Measurements from ENCODE around the gene ABHD10. TPM values are rescaled to one million over a fixed set of nuclear protein-coding genes. Genes with fewer than 3 reads are reported as not detected.

The ABHD10 gene
- polyA plus RNA-seq, 2 of the 4 experiments (the other 2 are of a cell fraction) = 31.8 to 42.1 TPM

DNA sequence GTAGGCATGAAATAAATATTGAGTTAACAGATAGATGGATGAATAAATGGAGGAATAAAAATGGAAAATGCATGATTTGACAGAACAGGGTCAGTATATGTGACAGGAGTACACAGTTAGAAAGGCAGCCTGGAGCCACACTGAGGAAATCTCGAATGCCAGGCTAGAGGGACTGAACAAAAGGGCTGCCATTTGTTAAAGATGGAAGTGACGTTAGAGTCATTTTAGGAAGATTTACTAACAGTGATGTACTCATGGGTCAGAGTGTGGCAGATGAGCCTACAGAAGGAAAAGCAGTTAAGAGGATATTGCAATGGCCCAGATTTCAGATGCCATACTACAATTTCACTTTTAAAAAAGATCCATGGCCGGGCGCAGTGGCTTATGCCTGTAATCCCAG, 48.3 kb downstream of the ABHD10 start:
- CTCF ChIA-PET = interaction anchor here (0.7 to 1.5 kb wide), 3 partner anchors 14 to 38 kb away, joined by 4 to 8 read pairs (median 5); no protein-coding TSS in a partner anchor
- Histone ChIP-seq H3K4me3 (no peak overlapping the region), H3K9me3 (no peaks in the 10 kb centered on the region), H3K4me2 (no peak overlapping the region), H3K27ac (no peak overlapping the region), H3K4me1 (no peaks in the 10 kb centered on the region)
- 67% methylated on average over 4 of the region's 4 CpGs for WGBS (ENCODE audit: missing lambda C conversion rate)
- DNase-seq (ENCODE audit: low read depth in 1 of 2, low spot score in 1 of 2) = no peak
- POLR2A ChIA-PET = no interaction called here
- TF ChIP-seq ZNF302 (CRISPR knock-in tag; IDR thresholded peaks at IDR 0.05) (no peak), CBX2 (IDR thresholded peaks at IDR 0.05; ENCODE audit: borderline replicate concordance, low read depth) (no peak), JUN (IDR thresholded peaks at IDR 0.05) (no peak)
- no peak for FAIRE-seq
- ATAC-seq = no peak

DNA sequence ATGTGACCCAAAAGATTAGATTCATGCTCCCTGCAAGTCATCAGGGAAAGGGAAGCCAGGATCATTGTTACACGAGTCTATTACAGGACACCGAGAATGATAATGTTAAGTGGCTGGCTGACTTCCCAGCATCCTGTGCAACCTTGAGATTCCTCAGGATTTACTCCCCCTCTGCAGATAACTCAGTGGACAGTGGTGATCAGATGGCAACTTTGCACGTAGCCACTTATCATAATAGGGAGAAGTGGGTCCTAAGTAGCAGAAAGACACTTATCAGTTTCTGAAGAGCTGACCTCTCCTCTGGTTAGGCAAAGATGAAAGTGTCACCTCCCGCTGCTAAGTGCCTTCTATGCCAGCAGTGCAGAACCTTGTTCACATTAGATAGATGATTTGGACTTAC, 49.0 kb downstream of the ABHD10 start:
- CTCF ChIA-PET = interaction anchor here (0.7 to 1.1 kb wide), 3 partner anchors 15 to 36 kb away, joined by 3 to 4 read pairs (median 3); no protein-coding TSS in a partner anchor
- FAIRE-seq = no peak
- ATAC-seq = no peak

DNA sequence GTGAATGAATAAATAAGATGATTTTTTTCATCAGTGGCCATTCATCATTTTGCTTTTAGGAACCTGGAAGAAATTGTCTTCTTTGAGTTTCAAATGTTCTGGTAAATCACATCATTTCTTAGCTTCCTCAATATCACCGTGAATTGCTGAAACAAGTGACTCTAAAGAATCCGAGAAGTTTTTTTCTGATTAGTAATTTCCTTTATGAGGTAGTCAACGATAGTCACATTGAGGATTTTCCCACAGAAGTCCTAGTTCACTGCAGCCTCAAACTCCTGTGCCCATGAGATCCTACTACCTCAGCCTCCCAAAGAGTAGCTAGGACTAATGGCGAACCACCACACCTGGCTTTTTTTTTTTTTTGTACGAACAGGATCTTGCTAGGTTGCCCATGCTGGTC, 52.1 kb downstream of the ABHD10 start:
- H3K4me2 ChIP-seq = no peak overlapping the region
- DNase-seq (ENCODE audit: low read depth in 1 of 2, low spot score in 1 of 2) = no peak
- CTCF ChIA-PET = interaction anchor here (0.6 to 5.5 kb wide), 3 partner anchors 13 to 404 kb away, joined by 3 to 39 read pairs (median 10); no protein-coding TSS in a partner anchor
- POLR2A ChIA-PET = no interaction called here
- H3K4me3 ChIP-seq = no peak overlapping the region
- WGBS (ENCODE audit: missing lambda C conversion rate) = 80% methylated on average over 5 of the region's 5 CpGs
- ATAC-seq = no peak
- no peaks in the 10 kb centered on the region for H3K9me3 ChIP-seq
- no peak overlapping the region for H3K27ac ChIP-seq
- TF ChIP-seq RCOR1 (IDR thresholded peaks at IDR 0.05; ENCODE audit: low read depth, low read length) = no peak
- no peak for TF ChIP-seq FOXS1 (CRISPR knock-in tag; IDR thresholded peaks at IDR 0.05)
- TF ChIP-seq HOXB13 (CRISPR knock-in tag; IDR thresholded peaks at IDR 0.05; ENCODE audit: low read depth) = no peak
- no peak for TF ChIP-seq CEBPB (IDR thresholded peaks at IDR 0.05)
- TF ChIP-seq TFCP2L1 (CRISPR knock-in tag; IDR thresholded peaks at IDR 0.05) = no peak
- TF ChIP-seq, protein P1, sequence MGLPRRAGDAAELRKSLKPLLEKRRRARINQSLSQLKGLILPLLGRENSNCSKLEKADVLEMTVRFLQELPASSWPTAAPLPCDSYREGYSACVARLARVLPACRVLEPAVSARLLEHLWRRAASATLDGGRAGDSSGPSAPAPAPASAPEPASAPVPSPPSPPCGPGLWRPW (IDR thresholded peaks at IDR 0.05) = no peak
- no peak for TF ChIP-seq MYC (IDR thresholded peaks at IDR 0.05; ENCODE audit: borderline replicate concordance, low read length)
- TF ChIP-seq RNF2 (IDR thresholded peaks at IDR 0.05; ENCODE audit: borderline replicate concordance, low read depth) = no peak
- TF ChIP-seq, protein P2, sequence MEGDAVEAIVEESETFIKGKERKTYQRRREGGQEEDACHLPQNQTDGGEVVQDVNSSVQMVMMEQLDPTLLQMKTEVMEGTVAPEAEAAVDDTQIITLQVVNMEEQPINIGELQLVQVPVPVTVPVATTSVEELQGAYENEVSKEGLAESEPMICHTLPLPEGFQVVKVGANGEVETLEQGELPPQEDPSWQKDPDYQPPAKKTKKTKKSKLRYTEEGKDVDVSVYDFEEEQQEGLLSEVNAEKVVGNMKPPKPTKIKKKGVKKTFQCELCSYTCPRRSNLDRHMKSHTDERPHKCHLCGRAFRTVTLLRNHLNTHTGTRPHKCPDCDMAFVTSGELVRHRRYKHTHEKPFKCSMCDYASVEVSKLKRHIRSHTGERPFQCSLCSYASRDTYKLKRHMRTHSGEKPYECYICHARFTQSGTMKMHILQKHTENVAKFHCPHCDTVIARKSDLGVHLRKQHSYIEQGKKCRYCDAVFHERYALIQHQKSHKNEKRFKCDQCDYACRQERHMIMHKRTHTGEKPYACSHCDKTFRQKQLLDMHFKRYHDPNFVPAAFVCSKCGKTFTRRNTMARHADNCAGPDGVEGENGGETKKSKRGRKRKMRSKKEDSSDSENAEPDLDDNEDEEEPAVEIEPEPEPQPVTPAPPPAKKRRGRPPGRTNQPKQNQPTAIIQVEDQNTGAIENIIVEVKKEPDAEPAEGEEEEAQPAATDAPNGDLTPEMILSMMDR (IDR thresholded peaks at IDR 0.05) = no peak
- TF ChIP-seq POLR2AphosphoS2 (conservative IDR thresholded peaks at IDR 0.05; ENCODE audit: low read length) = no peak
- TF ChIP-seq MAZ (IDR thresholded peaks at IDR 0.05; ENCODE audit: borderline replicate concordance, low read depth, low read length) = no peak
- TF ChIP-seq FOSL2 (IDR thresholded peaks at IDR 0.05) = no peak
- TF ChIP-seq FOSL2 (CRISPR knock-in tag; IDR thresholded peaks at IDR 0.05) = no peak
- no peak for TF ChIP-seq HEYL (CRISPR knock-in tag; IDR thresholded peaks at IDR 0.05)
- TF ChIP-seq, protein P3, sequence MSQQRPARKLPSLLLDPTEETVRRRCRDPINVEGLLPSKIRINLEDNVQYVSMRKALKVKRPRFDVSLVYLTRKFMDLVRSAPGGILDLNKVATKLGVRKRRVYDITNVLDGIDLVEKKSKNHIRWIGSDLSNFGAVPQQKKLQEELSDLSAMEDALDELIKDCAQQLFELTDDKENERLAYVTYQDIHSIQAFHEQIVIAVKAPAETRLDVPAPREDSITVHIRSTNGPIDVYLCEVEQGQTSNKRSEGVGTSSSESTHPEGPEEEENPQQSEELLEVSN (IDR thresholded peaks at IDR 0.05; ENCODE audit: borderline replicate concordance, low read depth) = no peak
- TF ChIP-seq CHD4 (IDR thresholded peaks at IDR 0.05; ENCODE audit: borderline replicate concordance) = no peak
- FAIRE-seq = no peak
- H3K4me1 ChIP-seq = no peaks in the 10 kb centered on the region

More for the DNA sequence above, 49.0 kb downstream of the ABHD10 start:
- H3K9me3 ChIP-seq = no peaks in the 10 kb centered on the region
- TF ChIP-seq BHLHE40 (IDR thresholded peaks at IDR 0.05; ENCODE audit: low read depth, low read length) (no peak), MYC (IDR thresholded peaks at IDR 0.05; ENCODE audit: borderline replicate concordance, low read length) (no peak), FOXS1 (CRISPR knock-in tag; IDR thresholded peaks at IDR 0.05) (no peak)
- TF ChIP-seq, protein P4, sequence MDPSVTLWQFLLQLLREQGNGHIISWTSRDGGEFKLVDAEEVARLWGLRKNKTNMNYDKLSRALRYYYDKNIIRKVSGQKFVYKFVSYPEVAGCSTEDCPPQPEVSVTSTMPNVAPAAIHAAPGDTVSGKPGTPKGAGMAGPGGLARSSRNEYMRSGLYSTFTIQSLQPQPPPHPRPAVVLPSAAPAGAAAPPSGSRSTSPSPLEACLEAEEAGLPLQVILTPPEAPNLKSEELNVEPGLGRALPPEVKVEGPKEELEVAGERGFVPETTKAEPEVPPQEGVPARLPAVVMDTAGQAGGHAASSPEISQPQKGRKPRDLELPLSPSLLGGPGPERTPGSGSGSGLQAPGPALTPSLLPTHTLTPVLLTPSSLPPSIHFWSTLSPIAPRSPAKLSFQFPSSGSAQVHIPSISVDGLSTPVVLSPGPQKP (IDR thresholded peaks at IDR 0.05; ENCODE audit: low read depth, low read length) = no peak
- POLR2A ChIA-PET = no interaction called here
- WGBS (ENCODE audit: missing lambda C conversion rate) = 66% methylated on average over 4 of the region's 4 CpGs
- H3K4me3 ChIP-seq = no peak overlapping the region
- no peaks in the 10 kb centered on the region for H3K4me1 ChIP-seq
- no peak overlapping the region for H3K27ac ChIP-seq
- DNase-seq (ENCODE audit: low read depth in 1 of 2, low spot score in 1 of 2) = no peak
- no peak overlapping the region for H3K4me2 ChIP-seq
